Measurements from ENCODE around the gene PHF21A. TPM values are rescaled to one million over a fixed set of nuclear protein-coding genes. Genes with fewer than 3 reads are reported as not detected.

Gene PHF21A
- total and polyA plus RNA-seq, 2 experiments from 2014 or later = 42.1 to 55.6 TPM

DNA sequence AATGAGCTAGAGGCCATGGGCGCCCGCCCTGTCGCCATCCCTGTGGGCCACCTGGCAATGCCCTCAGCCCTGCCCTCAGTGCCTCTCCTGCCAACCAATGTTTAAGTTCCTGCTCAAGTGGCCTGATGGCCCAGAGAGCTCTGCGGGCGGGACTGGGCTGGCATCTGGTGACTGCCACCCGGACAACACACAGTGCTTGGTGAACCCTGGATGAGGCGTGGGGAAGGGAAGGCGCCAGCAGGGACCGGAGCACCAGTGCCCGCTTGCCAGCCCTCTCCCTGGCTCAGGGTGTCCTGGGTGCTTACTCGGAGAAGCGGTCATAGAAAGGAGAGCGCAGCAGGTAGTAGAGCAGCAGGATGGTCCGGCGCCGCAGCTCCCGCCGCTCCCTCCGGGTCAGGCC lies 207.7 kb downstream of the PHF21A start:
- no peak overlapping the region for H3K27ac ChIP-seq
- H3K36me3 ChIP-seq = peaks cover 16% of the 10 kb centered on the region
- no peak for DNase-seq (ENCODE audit: low read depth in 1 of 2, low spot score in 1 of 2)
- no peaks in the 10 kb centered on the region for H3K4me1 ChIP-seq (ENCODE audit: low read depth)
- no peak overlapping the region for H3K4me3 ChIP-seq
- no peaks in the 10 kb centered on the region for H3K9me3 ChIP-seq (ENCODE audit: low read depth)
- H3K27me3 ChIP-seq = no peaks in the 10 kb centered on the region
- TF ChIP-seq, protein P1, sequence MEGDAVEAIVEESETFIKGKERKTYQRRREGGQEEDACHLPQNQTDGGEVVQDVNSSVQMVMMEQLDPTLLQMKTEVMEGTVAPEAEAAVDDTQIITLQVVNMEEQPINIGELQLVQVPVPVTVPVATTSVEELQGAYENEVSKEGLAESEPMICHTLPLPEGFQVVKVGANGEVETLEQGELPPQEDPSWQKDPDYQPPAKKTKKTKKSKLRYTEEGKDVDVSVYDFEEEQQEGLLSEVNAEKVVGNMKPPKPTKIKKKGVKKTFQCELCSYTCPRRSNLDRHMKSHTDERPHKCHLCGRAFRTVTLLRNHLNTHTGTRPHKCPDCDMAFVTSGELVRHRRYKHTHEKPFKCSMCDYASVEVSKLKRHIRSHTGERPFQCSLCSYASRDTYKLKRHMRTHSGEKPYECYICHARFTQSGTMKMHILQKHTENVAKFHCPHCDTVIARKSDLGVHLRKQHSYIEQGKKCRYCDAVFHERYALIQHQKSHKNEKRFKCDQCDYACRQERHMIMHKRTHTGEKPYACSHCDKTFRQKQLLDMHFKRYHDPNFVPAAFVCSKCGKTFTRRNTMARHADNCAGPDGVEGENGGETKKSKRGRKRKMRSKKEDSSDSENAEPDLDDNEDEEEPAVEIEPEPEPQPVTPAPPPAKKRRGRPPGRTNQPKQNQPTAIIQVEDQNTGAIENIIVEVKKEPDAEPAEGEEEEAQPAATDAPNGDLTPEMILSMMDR (IDR thresholded peaks at IDR 0.05; ENCODE audit: low read depth, low read length) = no peak

DNA sequence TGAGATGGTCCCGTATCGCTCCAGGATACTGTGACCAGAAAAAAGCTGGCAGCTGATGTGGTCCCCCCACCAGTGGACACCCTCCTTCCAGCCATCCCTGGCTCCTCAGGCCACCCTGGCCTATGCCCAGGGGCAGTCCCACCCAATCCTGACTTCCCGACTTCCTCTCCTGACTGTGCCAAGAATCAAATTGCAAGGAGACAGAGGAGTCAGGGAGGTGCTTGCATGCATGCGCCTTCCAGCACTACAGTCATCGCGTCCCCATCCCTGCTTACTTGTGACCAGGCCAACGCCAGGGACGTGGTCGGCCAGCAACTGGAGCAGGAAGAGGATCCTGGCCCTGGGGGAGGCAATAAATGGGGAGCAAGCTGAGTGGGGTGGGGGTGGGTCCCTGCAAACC lies 210.6 kb downstream of the PHF21A start:
- no peaks in the 10 kb centered on the region for H3K4me1 ChIP-seq (ENCODE audit: low read depth)
- no peaks in the 10 kb centered on the region for H3K27me3 ChIP-seq
- no peak overlapping the region for H3K4me3 ChIP-seq
- DNase-seq (ENCODE audit: low read depth in 1 of 2, low spot score in 1 of 2) = no peak
- H3K9me3 ChIP-seq (ENCODE audit: low read depth) = no peaks in the 10 kb centered on the region
- TF ChIP-seq, protein P1 (IDR thresholded peaks at IDR 0.05; ENCODE audit: low read depth, low read length) = no peak
- no peak overlapping the region for H3K27ac ChIP-seq
- H3K36me3 ChIP-seq = peaks cover 16% of the 10 kb centered on the region

DNA sequence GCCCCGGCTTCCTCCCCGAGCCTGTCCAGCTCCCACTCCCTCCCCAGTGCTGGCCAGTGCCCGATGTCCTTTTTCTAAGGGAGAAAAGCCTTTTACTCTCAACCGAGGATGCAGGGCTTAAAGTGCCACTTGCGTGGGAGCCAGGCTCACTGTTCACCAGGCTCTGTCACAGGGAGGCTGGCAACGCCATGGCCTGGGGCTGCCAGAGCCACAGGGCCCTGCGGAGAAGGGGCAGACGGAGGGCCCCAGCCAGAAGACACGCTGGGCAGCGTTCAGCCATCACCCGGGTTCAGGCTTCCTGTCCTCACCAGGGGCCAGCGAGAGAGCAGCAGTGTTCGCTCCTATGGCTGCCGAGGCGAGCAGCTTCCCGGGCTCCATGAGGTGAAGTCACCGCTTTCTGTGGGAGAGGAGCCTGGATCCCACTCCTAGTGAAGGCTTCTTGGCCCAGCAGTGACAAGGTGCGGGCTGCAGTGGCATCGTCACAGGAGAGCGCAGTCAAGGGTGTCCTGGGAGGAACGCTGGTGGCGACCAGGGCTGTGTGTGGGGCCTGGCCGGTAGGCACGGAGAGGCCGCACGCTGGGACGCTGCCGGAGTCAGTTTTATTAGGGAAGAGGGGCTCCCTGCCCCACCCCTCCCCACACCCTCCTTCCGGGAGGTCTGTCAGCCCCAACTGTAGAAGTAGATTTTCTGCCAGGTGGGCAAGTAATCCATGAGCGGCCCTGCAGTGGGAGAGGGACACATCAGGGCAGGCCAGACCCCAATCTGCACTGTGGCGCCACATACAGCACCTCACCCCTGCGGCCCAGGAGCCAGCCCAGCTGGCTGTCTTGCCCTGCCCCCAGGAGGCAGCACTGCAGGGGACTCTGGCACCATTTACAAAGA lies 211.4 kb downstream of the PHF21A start:
- Histone ChIP-seq H3K4me1 (ENCODE audit: low read depth) (no peaks in the 10 kb centered on the region), H3K27ac (no peak overlapping the region), H3K36me3 (peaks cover 16% of the 10 kb centered on the region), H3K9me3 (ENCODE audit: low read depth) (no peaks in the 10 kb centered on the region), H3K4me3 (no peak overlapping the region), H3K27me3 (no peaks in the 10 kb centered on the region)
- TF ChIP-seq, protein P1 (IDR thresholded peaks at IDR 0.05; ENCODE audit: low read depth, low read length) = no peak
- DNase-seq (ENCODE audit: low read depth in 1 of 2, low spot score in 1 of 2) = no peak

DNA sequence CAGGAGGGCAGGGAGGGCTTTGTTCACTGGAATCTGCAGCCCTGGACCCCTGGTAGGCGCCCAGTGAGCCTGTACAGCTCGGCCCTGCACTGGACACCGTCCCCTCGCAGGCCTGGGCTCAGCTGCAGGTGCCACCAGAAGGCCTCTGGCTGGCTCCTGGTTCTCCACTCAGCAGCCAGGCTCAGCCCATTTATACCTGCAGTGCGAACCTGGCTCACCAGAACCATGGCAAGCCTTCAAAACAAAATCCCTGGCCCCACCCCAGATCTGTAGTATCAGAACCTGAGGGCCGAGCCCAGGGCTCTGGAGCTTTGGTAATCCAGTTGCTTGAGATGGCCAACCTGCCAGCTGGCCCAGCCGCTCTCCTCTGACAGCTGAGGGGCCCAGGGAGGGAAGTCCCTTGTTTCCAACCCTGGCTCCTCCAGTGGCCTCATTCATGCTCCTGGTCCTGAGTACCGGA lies 213.3 kb downstream of the PHF21A start:
- no peaks in the 10 kb centered on the region for H3K27me3 ChIP-seq
- H3K9me3 ChIP-seq (ENCODE audit: low read depth) = no peaks in the 10 kb centered on the region
- H3K27ac ChIP-seq = no peak overlapping the region
- H3K4me3 ChIP-seq = no peak overlapping the region
- peaks cover 2% of the 10 kb centered on the region for H3K36me3 ChIP-seq
- no peaks in the 10 kb centered on the region for H3K4me1 ChIP-seq (ENCODE audit: low read depth)
- no peak for DNase-seq (ENCODE audit: low read depth in 1 of 2, low spot score in 1 of 2)
- TF ChIP-seq, protein P1 (IDR thresholded peaks at IDR 0.05; ENCODE audit: low read depth, low read length) = no peak

DNA sequence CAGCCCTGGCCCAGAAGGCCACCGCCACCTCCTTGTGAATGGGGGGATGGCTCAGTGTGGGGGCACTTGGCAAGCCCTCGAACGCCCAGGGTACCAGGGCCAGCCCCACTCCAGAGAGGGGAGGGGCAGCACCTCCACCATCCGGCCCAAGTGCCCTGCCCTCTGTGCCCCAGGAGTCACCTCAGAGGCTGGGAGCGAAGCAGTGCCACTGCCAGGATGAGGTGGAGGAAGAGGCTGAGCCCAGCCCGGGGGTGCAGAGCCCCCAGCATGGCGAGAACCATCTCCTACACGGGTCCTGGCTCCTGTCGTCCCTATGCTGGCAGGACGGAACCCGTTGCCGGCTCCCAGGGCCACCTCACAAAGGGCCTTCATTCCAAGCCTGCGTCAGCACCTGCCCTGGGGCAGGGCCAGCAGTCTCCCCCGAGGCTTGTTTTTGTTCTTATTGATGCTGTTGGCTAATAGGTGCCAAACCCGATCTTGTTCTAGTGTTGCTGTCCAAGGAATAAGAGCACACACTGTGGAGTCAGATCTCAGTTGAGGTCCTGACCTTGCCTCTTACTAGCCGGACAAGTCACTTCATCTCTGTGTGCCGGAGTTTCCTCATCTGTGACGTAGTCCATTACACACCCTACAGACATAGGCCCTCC lies 214.2 kb downstream of the PHF21A start, which contains the start of gene FREY1:
TSS of gene FREY1 (minus strand) at position 307 of the 647 bp plus-strand sequence. CDS start at position 281, 26 bp downstream.
- no peak for DNase-seq (ENCODE audit: low read depth in 1 of 2, low spot score in 1 of 2)
- Histone ChIP-seq H3K9me3 (ENCODE audit: low read depth) (no peaks in the 10 kb centered on the region), H3K36me3 (peaks cover 2% of the 10 kb centered on the region), H3K4me3 (no peak within 1 kb of the TSS), H3K27ac (no peak within 1 kb of the TSS), H3K27me3 (no peaks in the 10 kb centered on the region), H3K4me1 (ENCODE audit: low read depth) (no peaks in the 10 kb centered on the region)
- TF ChIP-seq, protein P1 (IDR thresholded peaks at IDR 0.05; ENCODE audit: low read depth, low read length) = no peak

All from cardiac muscle cell (in vitro differentiated cells and primary cell).